T follicular helper cell (primary cell): ENCODE measurements around the gene USP13.

Source experiments
- DNase-seq: peaks from one replicate; pipeline ENCODE4 v3.0.0-alpha.2; 2020; ENCODE audit warnings: low read depth

The USP13 gene

GRCh38 chr3:179796421-179796820 is 143.6 kb downstream of the USP13 start:
- no peak for DNase-seq

DNA sequence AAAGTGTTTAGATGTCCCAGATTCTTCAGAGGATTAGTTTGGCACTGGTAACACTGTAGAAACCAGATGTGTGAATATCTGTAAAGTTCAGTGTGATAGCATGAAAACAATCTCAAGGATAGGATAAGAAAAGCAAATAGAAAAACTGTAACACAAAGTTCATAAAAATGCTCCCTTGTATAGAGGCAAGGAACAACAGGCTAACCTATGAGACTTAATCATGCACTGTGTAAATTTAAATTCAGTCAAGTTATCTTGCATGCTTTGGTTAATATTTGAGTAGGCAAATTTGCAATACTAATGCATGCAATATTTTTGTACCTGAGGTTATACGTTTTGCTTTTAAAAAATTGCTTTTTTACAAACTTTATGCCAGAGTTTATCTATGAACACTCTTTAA is 144.4 kb downstream of the USP13 start:
- DNase-seq, result no peak

DNA sequence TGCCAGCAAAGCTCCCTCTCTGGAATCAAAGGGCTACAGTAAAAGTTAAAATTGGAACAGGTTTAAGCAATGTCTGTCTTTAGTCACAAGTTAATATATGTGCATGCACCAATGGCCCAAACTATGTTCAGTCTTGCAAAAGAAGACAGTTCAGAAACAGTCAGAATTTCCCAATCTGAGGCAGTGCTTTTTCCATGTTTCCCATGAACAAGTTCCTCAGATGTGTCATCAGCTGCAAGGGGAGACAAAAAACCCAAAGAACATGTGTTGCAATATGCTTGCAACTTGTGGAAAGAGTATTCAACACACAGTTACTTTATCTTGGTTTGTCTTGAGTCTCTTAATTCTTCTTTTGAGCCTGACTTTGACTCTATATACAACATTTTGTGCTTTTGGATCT is 148.4 kb downstream of the USP13 start:
- DNase-seq, result no peak

DNA sequence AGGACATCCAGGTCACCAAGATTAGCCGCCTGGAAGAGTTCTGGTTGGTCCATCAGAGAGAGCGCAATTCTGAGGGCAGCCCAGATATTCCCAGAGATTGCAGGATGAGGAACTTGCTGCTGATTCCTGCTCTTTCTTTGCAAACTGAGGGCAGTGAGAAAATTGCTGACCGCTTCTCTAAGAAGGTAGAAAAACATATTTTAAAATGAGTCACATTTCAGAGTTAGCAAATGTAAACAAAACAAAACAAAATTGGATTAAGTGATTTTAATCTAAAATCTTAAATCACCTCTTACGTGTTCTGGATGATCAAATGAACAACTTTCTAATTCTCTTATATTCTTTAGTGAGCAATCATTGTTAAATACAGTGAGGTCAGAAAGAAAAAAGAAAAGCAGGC is 149.0 kb downstream of the USP13 start:
- no peak for DNase-seq

GRCh38 chr3:179806177-179806576 is 153.3 kb downstream of the USP13 start:
- no peak for DNase-seq

GRCh38 chr3:179807588-179807987 is 154.7 kb downstream of the USP13 start:
- no peak for DNase-seq

GRCh38 chr3:179809639-179810038 is 156.8 kb downstream of the USP13 start:
- DNase-seq, result no peak

- no peak for DNase-seq
Measured at GRCh38 chr3:179811321-179812095, 158.7 kb downstream of the USP13 start.

DNA sequence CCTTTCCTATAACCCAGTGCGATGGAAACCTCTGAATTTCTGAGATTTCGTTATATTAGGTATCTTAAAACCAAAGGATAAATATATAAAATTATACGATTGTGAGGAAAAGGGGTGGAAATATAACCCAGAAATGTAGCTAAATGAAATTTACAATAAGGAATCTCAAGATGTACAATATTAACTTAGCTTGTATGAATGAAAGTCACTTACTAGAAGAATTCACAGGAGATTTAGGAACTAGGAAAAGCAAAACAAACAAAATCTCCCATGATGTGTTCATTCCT is 159.2 kb downstream of the USP13 start:
- DNase-seq, result no peak

GRCh38 chr3:179819379-179819778 is 166.5 kb downstream of the USP13 start:
- DNase-seq, result no peak

DNA sequence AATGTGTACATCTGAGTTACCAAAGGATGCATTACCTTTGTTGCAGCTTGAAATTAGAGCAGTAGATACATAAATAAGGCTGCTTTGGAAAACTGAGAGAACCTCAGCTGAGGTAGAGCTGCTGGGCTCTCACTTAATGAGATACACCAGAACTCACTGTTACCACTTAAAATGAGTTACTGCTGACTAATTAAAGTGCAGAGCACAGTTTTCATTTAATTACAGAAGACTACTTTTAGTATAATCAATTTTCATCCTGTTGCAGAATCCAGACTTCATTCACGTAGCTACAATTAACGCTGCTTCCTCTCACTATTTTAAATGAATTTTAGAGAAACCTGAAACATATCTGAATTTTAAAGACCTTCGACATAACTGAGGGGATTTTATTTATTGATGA is 169.5 kb downstream of the USP13 start:
- no peak for DNase-seq

GRCh38 chr3:179825527-179826246 is 172.8 kb downstream of the USP13 start:
- no peak for DNase-seq

- no peak for DNase-seq
Measured at GRCh38 chr3:179826247-179826637, 173.4 kb downstream of the USP13 start.

DNA sequence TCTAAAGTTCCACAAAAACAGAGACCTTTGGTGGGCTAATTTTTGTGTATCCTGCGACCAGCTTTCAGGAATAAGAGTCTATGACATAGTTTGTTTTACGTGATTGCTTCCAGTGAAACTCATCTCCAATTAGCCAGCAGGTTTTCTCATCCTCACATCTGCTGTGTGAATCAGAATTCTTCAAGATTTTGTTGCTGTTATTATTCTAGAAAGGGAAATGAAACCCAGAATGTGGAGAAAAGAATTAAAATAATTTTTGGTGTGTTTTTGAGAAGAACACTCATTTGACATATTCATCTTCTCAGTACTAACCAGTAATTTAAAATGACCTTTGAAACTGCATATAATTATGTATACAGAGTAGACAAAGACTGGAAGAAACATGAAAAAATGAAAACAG is 175.9 kb downstream of the USP13 start:
- DNase-seq, result no peak

GRCh38 chr3:179829401-179829800 is 176.6 kb downstream of the USP13 start:
- DNase-seq, result no peak

- DNase-seq, result no peak
Measured at GRCh38 chr3:179832333-179832854, 179.6 kb downstream of the USP13 start.

DNA sequence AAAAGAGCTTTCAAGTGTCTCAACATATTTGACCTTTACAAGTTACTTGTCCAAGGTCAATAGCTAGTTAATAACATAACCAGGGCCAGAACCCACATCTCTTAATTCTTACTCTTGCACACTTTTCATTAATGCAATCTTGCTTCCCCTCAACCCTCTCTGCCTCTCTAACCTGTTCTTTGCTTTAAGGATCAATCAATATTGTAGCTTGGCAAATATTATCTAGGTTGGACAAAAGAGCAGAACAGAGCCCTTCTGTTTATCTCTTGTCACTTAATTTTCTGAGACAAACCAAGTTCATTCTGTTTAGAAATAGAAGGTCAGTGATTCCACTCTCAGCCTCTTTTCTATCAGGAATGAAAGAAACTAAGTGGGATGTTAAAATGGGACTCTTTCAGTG is 180.5 kb downstream of the USP13 start:
- DNase-seq, result no peak

- no peak for DNase-seq
Measured at GRCh38 chr3:179837374-179837773, 184.5 kb downstream of the USP13 start.
